Measurements from ENCODE around the gene AMPD3.

Gene AMPD3

DNA sequence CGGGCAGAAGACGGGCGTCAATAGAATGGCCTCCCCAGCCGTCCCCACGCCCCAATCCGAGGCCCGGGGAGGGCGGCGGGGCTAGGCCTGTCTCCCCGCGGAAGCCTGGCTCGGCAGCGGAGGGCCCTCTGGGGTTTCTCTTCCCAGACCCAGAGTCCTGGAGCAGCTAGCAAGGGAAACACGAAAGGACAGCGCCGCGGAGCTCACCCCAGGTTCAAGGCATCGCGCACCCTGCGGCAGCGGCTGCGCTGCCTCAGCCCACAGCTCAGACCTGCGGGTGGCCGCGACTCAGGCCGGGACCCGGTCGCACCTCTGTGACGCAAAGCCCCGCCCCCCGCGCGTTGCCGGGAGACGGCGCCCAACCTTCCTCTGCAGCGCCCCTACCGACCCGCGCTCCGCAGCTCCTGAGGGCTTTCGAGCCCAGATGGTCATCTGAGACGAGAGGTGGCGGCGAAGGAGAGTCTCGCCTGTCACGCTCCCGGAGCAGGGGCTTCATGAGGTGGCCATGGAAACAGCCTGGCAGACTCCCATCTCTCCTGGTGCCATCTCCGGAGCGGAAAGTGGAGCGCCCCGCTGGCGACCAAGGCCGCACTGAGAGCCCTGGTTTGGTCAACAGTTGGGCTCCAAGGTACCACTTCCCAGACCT lies 86.0 kb downstream of the AMPD3 start, which contains the start of gene RNF141:
Gene RNF141 (minus strand): TSS at position 273 of the 646 bp plus-strand sequence. CDS start 7,029 bp downstream, outside the sequence.
- Histone ChIP-seq H3K36me3 (ENCODE audit: insufficient read depth, low read length) (peaks cover 3% of the 10 kb centered on the region; the same call in 1 of the 2 replicates), H3K9ac (ENCODE audit: insufficient read length) (peak within 1 kb of the TSS; percentile 91), H3K4me3 (peak within 1 kb of the TSS; percentile 78), H3K27ac (peak within 1 kb of the TSS; percentile 65), H3K9me3 (ENCODE audit: low read depth, low read length) (peaks cover 4% of the 10 kb centered on the region; the same call in 1 of the 2 replicates)
- no peak for DNase-seq (ENCODE audit: low read depth, low spot score)
- TF ChIP-seq POLR2AphosphoS5 (IDR thresholded peaks at IDR 0.05; ENCODE audit: borderline replicate concordance, low read depth, low read length) (peak; percentile 91), EZH2 (IDR thresholded peaks at IDR 0.05) (no peak), FOXP2 (optimal IDR thresholded peaks at IDR 0.05; ENCODE audit: control extremely low read depth, extremely low read length, insufficient read depth) (no peak)

DNA sequence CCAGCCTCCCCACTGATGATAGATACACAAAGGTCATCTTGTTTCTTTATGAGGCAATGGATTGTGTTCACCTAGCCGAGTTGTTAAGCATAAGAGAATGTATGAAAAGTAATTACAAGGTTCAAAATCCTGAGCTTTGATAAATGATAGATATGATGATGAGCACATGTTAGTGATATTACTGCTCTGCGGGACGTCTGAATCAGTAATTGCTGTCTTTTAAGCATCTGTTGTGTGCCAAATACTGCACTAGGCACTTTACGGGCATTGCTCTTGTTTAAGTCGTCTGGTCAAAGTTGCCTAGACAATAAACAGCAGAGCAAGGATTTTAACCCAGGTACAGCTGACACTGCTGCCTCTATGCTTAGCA lies 86.5 kb downstream of the AMPD3 start:
- H3K9me3 ChIP-seq (ENCODE audit: low read depth, low read length): peaks cover 5% of the 10 kb centered on the region; the same call in 1 of the 2 replicates
- H3K36me3 ChIP-seq (ENCODE audit: insufficient read depth, low read length): peaks cover 6% of the 10 kb centered on the region; the same call in 1 of the 2 replicates
- peak overlapping the region; percentile 91 for H3K9ac ChIP-seq (ENCODE audit: insufficient read length)
- peak overlapping the region; percentile 62 for H3K27ac ChIP-seq
- TF ChIP-seq POLR2AphosphoS5 (IDR thresholded peaks at IDR 0.05; ENCODE audit: borderline replicate concordance, low read depth, low read length) (no peak), EZH2 (IDR thresholded peaks at IDR 0.05) (no peak), FOXP2 (optimal IDR thresholded peaks at IDR 0.05; ENCODE audit: control extremely low read depth, extremely low read length, insufficient read depth) (no peak)
- H3K4me3 ChIP-seq: peak overlapping the region; percentile 78
- DNase-seq (ENCODE audit: low read depth, low spot score): no peak

DNA sequence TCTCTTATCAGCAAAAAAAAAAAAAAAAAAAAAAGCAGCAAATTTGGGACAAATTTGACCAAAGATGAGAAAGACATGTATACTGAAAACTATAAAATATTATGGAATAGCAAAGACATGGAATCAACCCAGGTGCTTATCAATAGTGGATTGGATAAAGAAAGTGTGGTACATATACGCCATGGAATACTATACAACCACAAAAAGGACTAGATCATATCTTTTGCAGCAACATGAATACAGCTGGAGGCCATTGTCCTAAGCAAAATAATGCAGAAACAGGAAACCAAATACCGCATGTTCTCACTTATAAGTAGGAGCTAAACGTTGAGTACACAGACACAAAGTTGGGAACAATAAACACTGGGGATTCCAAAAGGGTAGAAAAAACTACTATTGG lies 87.7 kb downstream of the AMPD3 start:
- Histone ChIP-seq H3K9ac (ENCODE audit: insufficient read length) (no peak overlapping the region), H3K9me3 (ENCODE audit: low read depth, low read length) (peaks cover 5% of the 10 kb centered on the region; the same call in 1 of the 2 replicates), H3K27ac (no peak overlapping the region), H3K36me3 (ENCODE audit: insufficient read depth, low read length) (peaks cover 2% of the 10 kb centered on the region; the same call in 1 of the 2 replicates), H3K4me3 (no peak overlapping the region)
- no peak for DNase-seq (ENCODE audit: low read depth, low spot score)
- TF ChIP-seq EZH2 (IDR thresholded peaks at IDR 0.05) (no peak), FOXP2 (optimal IDR thresholded peaks at IDR 0.05; ENCODE audit: control extremely low read depth, extremely low read length, insufficient read depth) (no peak), POLR2AphosphoS5 (IDR thresholded peaks at IDR 0.05; ENCODE audit: borderline replicate concordance, low read depth, low read length) (no peak)

DNA sequence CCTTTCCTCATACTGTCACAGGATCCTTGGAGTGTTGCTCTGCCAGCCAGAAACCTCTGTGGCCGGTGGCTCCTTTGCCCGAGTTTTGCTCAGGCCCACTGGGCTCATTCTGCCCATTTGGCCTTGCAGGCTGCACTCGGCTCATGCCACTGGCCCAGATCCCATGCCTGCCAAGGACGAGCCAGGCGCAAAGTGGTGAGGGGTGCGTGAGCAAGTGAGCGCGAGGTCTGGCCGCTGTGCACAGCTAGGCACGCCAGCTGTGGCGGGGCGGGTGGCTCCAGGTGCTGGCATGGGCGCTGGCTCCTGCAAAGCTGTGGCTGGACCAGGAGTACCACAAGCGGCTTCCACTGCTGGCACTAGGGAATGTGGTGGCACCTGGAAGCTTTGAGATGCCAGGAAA lies 88.7 kb downstream of the AMPD3 start:
- Histone ChIP-seq H3K36me3 (ENCODE audit: insufficient read depth, low read length) (peaks cover 2% of the 10 kb centered on the region; the same call in 1 of the 2 replicates), H3K9ac (ENCODE audit: insufficient read length) (no peak overlapping the region), H3K9me3 (ENCODE audit: low read depth, low read length) (peaks cover 5% of the 10 kb centered on the region; the same call in 1 of the 2 replicates), H3K4me3 (no peak overlapping the region), H3K27ac (no peak overlapping the region)
- no peak for TF ChIP-seq POLR2AphosphoS5 (IDR thresholded peaks at IDR 0.05; ENCODE audit: borderline replicate concordance, low read depth, low read length)
- TF ChIP-seq EZH2 (IDR thresholded peaks at IDR 0.05): no peak
- TF ChIP-seq FOXP2 (optimal IDR thresholded peaks at IDR 0.05; ENCODE audit: control extremely low read depth, extremely low read length, insufficient read depth): no peak
- no peak for DNase-seq (ENCODE audit: low read depth, low spot score)

DNA sequence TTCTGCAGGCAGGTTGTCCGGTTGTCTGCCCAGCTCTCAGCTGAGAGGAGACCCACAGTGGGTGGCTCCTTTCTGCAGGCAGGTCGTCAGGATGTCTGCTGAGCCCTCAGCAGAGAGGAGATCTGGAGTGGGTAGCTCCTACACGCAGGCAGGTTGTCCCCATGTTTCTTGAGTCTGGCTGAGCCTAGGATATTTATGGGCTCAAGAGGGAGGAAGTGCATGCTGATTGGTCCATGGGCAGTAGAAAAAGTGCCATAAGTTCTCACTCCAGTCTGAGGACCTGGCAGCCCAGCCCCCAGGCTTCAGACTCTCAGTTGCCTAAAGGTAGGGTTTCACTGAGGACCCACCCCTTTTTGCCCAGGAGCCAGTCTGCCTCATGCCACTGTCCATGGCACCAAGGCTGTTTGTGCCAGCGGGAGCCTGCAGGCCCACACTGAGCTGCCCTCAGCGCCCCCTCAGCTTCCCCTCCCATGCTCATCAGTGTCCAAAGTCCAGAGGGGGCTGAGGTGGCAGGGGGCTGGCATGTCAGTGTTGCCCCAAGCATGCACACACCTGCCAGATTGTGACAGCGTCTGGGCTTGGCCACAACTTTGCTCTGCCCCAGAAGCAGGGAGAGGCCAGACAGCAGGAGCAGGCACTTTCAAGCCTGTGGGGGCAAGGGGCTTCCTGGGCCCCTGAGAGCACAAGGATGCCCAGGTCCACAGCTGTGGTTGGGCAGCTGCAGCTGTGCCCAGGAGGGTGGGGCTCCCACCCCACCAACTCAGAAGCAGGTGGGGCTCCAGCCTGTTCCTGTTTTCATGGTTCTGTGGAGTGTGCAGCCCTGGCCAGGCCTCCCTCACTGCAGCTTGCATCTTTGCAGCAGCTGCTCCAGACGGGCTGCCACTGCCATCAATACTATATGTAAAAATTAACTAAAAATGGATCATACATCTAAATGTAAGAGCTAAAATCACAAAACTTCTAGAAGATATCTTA lies 89.7 kb downstream of the AMPD3 start:
- no peak overlapping the region for H3K4me3 ChIP-seq
- H3K27ac ChIP-seq: no peak overlapping the region
- H3K36me3 ChIP-seq (ENCODE audit: insufficient read depth, low read length): peaks cover 2% of the 10 kb centered on the region; the same call in 1 of the 2 replicates
- no peak for DNase-seq (ENCODE audit: low read depth, low spot score)
- H3K9me3 ChIP-seq (ENCODE audit: low read depth, low read length): peaks cover 5% of the 10 kb centered on the region; the same call in 1 of the 2 replicates
- no peak overlapping the region for H3K9ac ChIP-seq (ENCODE audit: insufficient read length)
- TF ChIP-seq EZH2 (IDR thresholded peaks at IDR 0.05): no peak
- TF ChIP-seq FOXP2 (optimal IDR thresholded peaks at IDR 0.05; ENCODE audit: control extremely low read depth, extremely low read length, insufficient read depth): no peak
- TF ChIP-seq POLR2AphosphoS5 (IDR thresholded peaks at IDR 0.05; ENCODE audit: borderline replicate concordance, low read depth, low read length): no peak

DNA sequence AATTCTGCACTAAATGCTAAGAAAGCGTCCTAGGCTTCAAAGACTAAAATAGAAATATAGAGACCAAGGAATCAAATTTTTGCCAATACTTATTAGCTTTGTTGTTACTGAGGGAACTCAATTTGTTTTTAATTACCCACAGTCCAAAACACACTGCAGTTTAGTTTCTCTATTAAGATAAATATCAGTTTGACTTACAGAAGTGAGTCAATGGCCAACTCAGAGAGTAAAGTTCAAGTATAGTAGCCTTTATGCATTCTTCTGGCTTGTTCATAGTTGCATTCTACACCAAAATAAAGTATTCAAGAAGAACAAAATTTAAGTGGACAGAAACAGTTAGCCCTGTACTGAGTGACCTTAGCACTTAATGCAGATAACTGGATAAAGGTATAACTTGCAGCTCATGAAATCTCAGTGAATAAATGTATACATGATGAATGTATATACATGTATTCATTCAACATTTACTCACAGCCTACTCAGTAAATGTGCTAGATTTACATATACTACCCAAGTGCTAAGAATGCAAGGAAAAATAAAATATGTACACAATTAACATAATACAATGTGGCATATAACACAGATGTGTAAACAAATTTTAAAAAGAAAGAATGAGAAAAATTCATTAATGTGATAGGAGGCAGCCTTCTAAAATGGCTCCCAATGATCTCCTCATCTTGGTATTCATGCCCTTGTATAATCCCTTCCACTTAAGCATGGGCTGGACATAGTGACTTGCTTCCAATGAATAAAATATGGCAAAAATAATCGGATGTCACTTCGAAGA lies 95.6 kb downstream of the AMPD3 start:
- Histone ChIP-seq H3K4me3 (no peak overlapping the region), H3K27ac (peak overlapping the region; percentile 87), H3K9ac (ENCODE audit: insufficient read length) (no peak overlapping the region), H3K9me3 (ENCODE audit: low read depth, low read length) (peaks cover 4% of the 10 kb centered on the region; the same call in 1 of the 2 replicates), H3K36me3 (ENCODE audit: insufficient read depth, low read length) (peaks cover 7% of the 10 kb centered on the region; the same call in 1 of the 2 replicates)
- no peak for DNase-seq (ENCODE audit: low read depth, low spot score)
- no peak for TF ChIP-seq EZH2 (IDR thresholded peaks at IDR 0.05)
- TF ChIP-seq POLR2AphosphoS5 (IDR thresholded peaks at IDR 0.05; ENCODE audit: borderline replicate concordance, low read depth, low read length): no peak
- TF ChIP-seq FOXP2 (optimal IDR thresholded peaks at IDR 0.05; ENCODE audit: control extremely low read depth, extremely low read length, insufficient read depth): no peak

DNA sequence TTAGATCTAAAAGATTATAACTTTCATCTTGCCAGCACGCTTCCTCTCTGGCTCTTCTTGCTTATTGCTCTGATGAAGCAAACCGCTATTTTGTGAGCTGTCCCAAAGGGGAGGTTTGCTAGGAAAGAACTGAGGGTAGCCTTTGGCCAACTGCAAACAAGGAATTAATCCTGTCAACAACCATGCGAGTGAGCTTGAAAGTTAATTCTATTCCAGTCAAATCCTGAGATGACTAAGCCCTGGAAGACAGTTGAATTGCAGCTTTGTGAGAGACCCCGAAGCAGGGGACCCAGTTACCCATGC lies 96.2 kb downstream of the AMPD3 start:
- peak overlapping the region; percentile 87 for H3K27ac ChIP-seq
- H3K36me3 ChIP-seq (ENCODE audit: insufficient read depth, low read length): 0 out of 2 replicates have a peak, but pooled peaks cover 5% of the 10 kb centered on the region
- no peak overlapping the region for H3K9ac ChIP-seq (ENCODE audit: insufficient read length)
- TF ChIP-seq POLR2AphosphoS5 (IDR thresholded peaks at IDR 0.05; ENCODE audit: borderline replicate concordance, low read depth, low read length) (no peak), FOXP2 (optimal IDR thresholded peaks at IDR 0.05; ENCODE audit: control extremely low read depth, extremely low read length, insufficient read depth) (no peak)
- no peaks in the 10 kb centered on the region for H3K9me3 ChIP-seq (ENCODE audit: low read depth, low read length)
- no peak for DNase-seq (ENCODE audit: low read depth, low spot score)
- H3K4me3 ChIP-seq: peak overlapping the region; percentile 2; the same call in 1 of the 2 replicates
